Ovary (tissue), 9 donors: ENCODE data around the gene METRNL. TPM values are rescaled to one million over a fixed set of nuclear protein-coding genes. Genes with fewer than 3 reads are reported as not detected.

Experiments
- DNase-seq, 5 donors: peaks; one replicate each; pipeline ENCODE4 v3.0.0-alpha.2; 2019 to 2020
- H3K27ac ChIP-seq, 2 donors: fragments of 200-600 bp; one replicate each; pipeline versions ENCODE4 v1.5.1 to v1.8.0; 2019 to 2022
- H3K27me3 ChIP-seq: fragments of 200-600 bp; one replicate; pipeline ENCODE4 v1.8.0; 2022
- H3K36me3 ChIP-seq: fragments of 200-600 bp; sonication (generic); one replicate; pipeline ENCODE4 v1.5.1; 2019
- H3K4me1 ChIP-seq: one replicate; pipeline ENCODE4 v1.8.1; 2013; ENCODE audit warnings: mild to moderate bottlenecking, moderate library complexity; ENCODE audit not compliant: insufficient read depth
- H3K4me3 ChIP-seq: fragments of 200-600 bp; sonication (generic); one replicate; pipeline ENCODE4 v1.5.1; 2017
- H3K9me3 ChIP-seq, 2 donors: fragments of 200-600 bp in 1 of 2; sonication (generic) in 1 of 2; one replicate each; pipeline versions ENCODE4 v1.5.1 to v1.8.1; 2013 to 2019; ENCODE audit warnings: mild to moderate bottlenecking in 1 of 2, moderate library complexity in 1 of 2
- EP300 ChIP-seq: sonication (generic); formaldehyde crosslinking; IDR thresholded peaks from one replicate; pipeline ENCODE4 v1.6.1; 2017; ENCODE audit warnings: antibody characterized with exemption
- POLR2A ChIP-seq: fragments of 450-650 bp; IDR thresholded peaks from one replicate; pipeline ENCODE4 v1.6.1; 2017; ENCODE audit warnings: antibody characterized with exemption, mild to moderate bottlenecking, moderate library complexity
- WGBS, 3 donors: extraction: QIAGEN DNeasy Blood & Tissue Kit in 1 of 3; methylation state at CpG; one replicate each; pipeline versions ENCODE4 v1.1.5 to v1.1.7; 2013 to 2017; 5-methylcytosine and 5-hydroxymethylcytosine counted together
- intact Hi-C, 4 donors: fragments of 100-400 bp; cut with DNase I; formaldehyde crosslinking; loops; one replicate each; pipeline versions ENCODE4 v1.11.0 to v1.15.1; 2022 to 2023
- polyA plus RNA-seq, 2 donors: library from polyadenylated mRNA; stranded (reverse); fragments of 200-250 nt in 1 of 2; fragments of 350-450 nt in 1 of 2; fragmentation: Illumina TruSeq in 1 of 2; extraction: RNeasy Lipid Tissue Mini Kit (QIAGEN cat#74804) in 1 of 2; gene quantifications; one replicate each; pipeline ENCODE4 v1.2.3, GENCODE V29; 2013 to 2014
- total RNA-seq, 7 donors: library from RNA; depleted of rRNA in 2 of 7; stranded (reverse); fragments of >200 nt in 2 of 7; fragmentation: NEBNext Ultra II Directional in 3 of 7; extraction: Animal tissue kit (Norgen Biotek cat#: 25700) in 3 of 7; gene quantifications; one replicate each; pipeline versions ENCODE4 v1.1.0 to v1.2.4, GENCODE V29; 2016 to 2023
- TF ChIP-seq, protein P1 (sequence below), 3 donors: fragments of 450-650 bp in 2 of 3; fragments of 200-600 bp in 1 of 3; IDR thresholded peaks; one replicate each; pipeline versions ENCODE4 v1.5.1 to v1.8.0; 2016 to 2022; ENCODE audit warnings: antibody characterized with exemption in 3 of 3, mild to moderate bottlenecking in 1 of 3
- donor health status: DM: no; HTN: no; CAD: no; lungs with moderate emphysema.
- donor health status: DM: no; HTN: no; CAD: no.
- donor health status: Bipolar disorder and iron deficiency.
- donor health status: DM: yes; HTN: yes; CAD: no.
- donor health status: DM: no; HTN: no; CAD: no.
- donor health status: DM: yes; HTN: yes; CAD: no.

METRNL gene
- total and polyA plus RNA-seq, 9 donors = 4.3 to 84.3 (median 29.4) TPM

DNA sequence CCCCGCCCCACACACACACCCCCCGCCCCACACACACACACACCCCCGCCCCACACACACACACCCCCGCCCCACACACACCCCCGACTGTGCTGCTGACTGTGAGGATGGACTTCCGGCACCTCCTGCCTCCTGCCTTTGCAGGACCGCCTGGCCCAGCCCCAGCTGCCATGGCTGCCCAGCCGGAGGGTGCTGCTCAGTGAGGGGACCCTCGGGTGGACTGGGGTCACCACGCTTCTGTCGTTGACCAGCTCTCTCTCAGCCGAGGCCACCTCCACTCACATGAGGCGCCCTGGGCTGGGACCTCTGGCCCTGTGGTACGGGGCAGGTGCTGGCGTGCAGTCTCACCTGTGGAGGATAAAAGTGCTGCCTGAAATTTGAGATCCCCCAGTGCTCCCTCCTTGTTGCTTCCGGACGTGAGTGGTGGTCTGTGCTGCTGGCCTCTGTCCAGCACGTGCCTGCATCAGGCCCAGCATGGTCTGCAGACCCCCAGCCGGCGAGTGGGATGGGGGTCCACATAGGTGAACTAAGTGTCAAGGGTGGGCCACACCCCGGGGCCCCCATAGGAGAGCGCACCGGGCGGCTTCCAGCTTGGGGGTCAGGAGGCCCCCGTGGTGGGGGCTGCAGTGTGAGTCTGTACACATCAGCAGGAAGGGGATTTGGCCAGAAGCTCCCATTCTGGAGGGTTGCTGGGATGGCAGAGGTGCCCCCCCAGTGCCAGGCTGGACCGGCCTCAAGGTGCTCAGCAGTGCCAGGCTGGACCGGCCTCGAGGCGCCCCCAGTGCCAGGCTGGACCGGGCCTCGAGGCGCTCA, 11.2 kb downstream of the METRNL start:
- H3K27ac ChIP-seq = peak overlapping the region in 1 of 2 donors; percentile 68
- peaks cover 15% of the 10 kb centered on the region for H3K4me1 ChIP-seq
- TF ChIP-seq POLR2A (no peak), EP300 (no peak)
- TF ChIP-seq, protein P1, sequence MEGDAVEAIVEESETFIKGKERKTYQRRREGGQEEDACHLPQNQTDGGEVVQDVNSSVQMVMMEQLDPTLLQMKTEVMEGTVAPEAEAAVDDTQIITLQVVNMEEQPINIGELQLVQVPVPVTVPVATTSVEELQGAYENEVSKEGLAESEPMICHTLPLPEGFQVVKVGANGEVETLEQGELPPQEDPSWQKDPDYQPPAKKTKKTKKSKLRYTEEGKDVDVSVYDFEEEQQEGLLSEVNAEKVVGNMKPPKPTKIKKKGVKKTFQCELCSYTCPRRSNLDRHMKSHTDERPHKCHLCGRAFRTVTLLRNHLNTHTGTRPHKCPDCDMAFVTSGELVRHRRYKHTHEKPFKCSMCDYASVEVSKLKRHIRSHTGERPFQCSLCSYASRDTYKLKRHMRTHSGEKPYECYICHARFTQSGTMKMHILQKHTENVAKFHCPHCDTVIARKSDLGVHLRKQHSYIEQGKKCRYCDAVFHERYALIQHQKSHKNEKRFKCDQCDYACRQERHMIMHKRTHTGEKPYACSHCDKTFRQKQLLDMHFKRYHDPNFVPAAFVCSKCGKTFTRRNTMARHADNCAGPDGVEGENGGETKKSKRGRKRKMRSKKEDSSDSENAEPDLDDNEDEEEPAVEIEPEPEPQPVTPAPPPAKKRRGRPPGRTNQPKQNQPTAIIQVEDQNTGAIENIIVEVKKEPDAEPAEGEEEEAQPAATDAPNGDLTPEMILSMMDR (IDR thresholded peaks at IDR 0.05) = no peak
- intact Hi-C loops = no loop called here
- no peak overlapping the region for H3K4me3 ChIP-seq
- no peaks in the 10 kb centered on the region for H3K9me3 ChIP-seq
- H3K27me3 ChIP-seq = no peaks in the 10 kb centered on the region
- no peaks in the 10 kb centered on the region for H3K36me3 ChIP-seq
- DNase-seq = peak in 1 of 5 donors; percentile 37
- 63 to 76% (median 65%) methylated on average over 23 to 29 of the region's 32 CpGs for WGBS, 3 donors

DNA sequence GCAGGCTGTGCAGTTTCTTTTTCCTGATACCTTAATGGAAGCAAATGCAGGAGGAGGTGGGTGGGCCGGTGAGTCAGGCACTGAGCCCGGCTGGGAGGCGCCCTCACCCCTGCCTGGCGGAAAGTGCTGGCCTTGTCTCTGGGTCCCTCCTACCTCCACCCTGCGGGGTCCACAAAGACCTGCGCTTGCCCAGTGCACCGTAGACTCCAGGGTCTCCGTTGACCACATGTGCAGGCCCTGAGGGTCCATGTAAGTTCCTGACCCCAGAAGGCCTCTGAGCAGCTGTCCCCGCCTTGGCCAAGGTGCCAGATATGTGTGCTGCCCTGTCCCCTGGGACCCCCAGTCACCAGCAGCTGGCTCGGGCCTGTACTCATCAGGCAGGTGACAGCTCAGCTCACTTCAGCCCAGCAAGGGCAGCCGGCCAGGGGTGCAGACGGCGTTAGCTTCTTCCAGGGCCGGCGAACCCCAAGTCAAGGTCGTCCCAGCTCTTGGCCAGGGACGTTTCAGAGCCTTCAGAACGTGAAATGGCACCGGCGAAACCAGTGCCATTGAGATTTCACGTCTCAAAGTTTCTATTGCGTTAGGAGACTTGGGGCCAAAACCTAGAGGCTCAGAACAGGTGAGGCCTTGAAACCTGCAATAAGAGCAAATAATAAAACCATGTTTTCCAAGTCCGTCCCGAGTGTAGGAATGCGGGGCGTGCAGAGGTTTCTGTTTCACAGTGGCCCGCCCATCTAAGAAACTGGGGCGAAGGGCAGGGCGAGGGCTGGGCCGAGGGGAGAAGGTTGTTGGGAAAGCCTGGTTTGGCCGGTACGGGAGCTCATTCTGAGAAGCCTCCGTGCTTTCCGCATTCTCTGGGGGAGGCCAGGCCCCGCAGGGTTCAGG, 12.1 kb downstream of the METRNL start:
- Histone ChIP-seq H3K27ac (peak overlapping the region in 1 of 2 donors; percentile 68), H3K36me3 (no peaks in the 10 kb centered on the region)

DNA sequence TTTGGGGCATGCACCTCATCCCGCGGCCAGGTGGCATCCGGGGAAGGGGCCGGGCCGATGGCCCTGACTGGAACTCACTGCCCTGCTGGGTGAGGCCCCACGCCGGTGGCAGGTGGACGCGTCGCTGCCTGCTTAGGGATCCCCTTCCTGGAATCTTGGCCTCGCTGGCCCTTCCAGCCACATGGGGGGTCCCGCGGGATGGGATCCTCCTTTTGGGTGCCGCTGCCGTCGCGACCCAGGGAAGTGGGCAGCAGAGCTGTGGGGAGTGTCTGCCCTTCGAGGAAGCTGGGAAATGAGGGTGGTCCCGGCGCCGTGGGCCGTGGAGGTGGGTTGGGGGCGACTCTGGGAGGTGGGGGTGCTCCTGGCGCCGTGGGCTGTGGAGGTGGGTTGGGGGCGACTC, 12.8 kb downstream of the METRNL start:
- TF ChIP-seq POLR2A = no peak
- TF ChIP-seq, protein P1 (IDR thresholded peaks at IDR 0.05) = no peak
- H3K27ac ChIP-seq = peak overlapping the region in 1 of 2 donors; percentile 68
- no peaks in the 10 kb centered on the region for H3K36me3 ChIP-seq
- WGBS, 3 donors = 83 to 93% (median 90%) methylated on average over 15 to 26 of the region's 26 CpGs
- H3K9me3 ChIP-seq = no peaks in the 10 kb centered on the region
- no peak for DNase-seq
- H3K27me3 ChIP-seq = no peaks in the 10 kb centered on the region
- intact Hi-C loops = no loop called here
- peaks cover 15% of the 10 kb centered on the region for H3K4me1 ChIP-seq
- H3K4me3 ChIP-seq = no peak overlapping the region

More for the DNA sequence above, 12.1 kb downstream of the METRNL start:
- intact Hi-C loops = no loop called here
- WGBS, 3 donors = 23 to 40% (median 35%) methylated on average over 32 to 35 of the region's 35 CpGs
- Histone ChIP-seq H3K27me3 (no peaks in the 10 kb centered on the region), H3K4me1 (peaks cover 15% of the 10 kb centered on the region), H3K9me3 (no peaks in the 10 kb centered on the region), H3K4me3 (no peak overlapping the region)
- DNase-seq = peak; percentile 73 to 87 (median 80)
- TF ChIP-seq, protein P1 (IDR thresholded peaks at IDR 0.05) = no peak
- no peak for TF ChIP-seq EP300
- TF ChIP-seq POLR2A = no peak

DNA sequence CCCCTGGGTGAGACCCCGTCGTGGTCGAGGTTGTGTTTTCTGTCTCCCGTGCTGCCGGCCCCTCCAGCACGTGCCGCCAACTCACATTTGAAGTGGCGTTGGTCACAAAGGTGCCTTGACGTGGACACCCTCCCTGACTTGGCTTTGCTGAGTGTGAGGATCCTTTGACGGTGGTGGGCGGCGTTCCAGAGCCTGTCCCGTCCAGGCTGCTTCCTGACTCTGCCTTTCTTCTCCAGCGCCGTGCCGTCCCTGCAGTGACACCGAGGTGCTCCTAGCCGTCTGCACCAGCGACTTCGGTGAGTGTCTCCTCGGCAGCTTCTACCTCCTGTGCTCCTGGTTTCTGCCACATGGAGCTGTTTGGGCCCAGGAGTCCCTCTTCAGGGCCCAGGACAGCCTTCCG, 13.5 kb downstream of the METRNL start:
- TF ChIP-seq, protein P1 (IDR thresholded peaks at IDR 0.05) = no peak
- TF ChIP-seq POLR2A (no peak), EP300 (no peak)
- no peaks in the 10 kb centered on the region for H3K27me3 ChIP-seq
- H3K36me3 ChIP-seq = no peaks in the 10 kb centered on the region
- DNase-seq = peak in 1 of 5 donors; percentile 33
- no peak overlapping the region for H3K27ac ChIP-seq
- intact Hi-C loops = no loop called here
- H3K4me1 ChIP-seq = peaks cover 17% of the 10 kb centered on the region
- no peak overlapping the region for H3K4me3 ChIP-seq
- WGBS, 3 donors = 88 to 92% (median 89%) methylated on average over 20 to 22 of the region's 22 CpGs
- no peaks in the 10 kb centered on the region for H3K9me3 ChIP-seq
